Vagina (tissue), 2 donors: Measurements from ENCODE around the gene TBC1D23. TPM values are rescaled to one million over a fixed set of nuclear protein-coding genes. Genes with fewer than 3 reads are reported as not detected.
"Not testable (repeated sequence)": the region's sequence is repeated elsewhere in the genome, so short reads cannot be mapped to it uniquely, and the experiment has no call there.

Experiments used
- DNase-seq, 2 donors: peaks; one replicate each; pipeline ENCODE4 v3.0.0-alpha.2; 2017; ENCODE audit errors: extremely low spot score in 2 of 2
- H3K27ac ChIP-seq: fragments of 200-600 bp; sonication (generic); one replicate; pipeline ENCODE4 v1.5.1; 2019
- H3K27me3 ChIP-seq: fragments of 200-600 bp; sonication (generic); one replicate; pipeline ENCODE4 v1.5.1; 2019
- H3K36me3 ChIP-seq, 2 donors: fragments of 200-600 bp; sonication (generic); one replicate each; pipeline ENCODE4 v1.5.1; 2017 to 2019
- H3K4me1 ChIP-seq: fragments of 200-600 bp; sonication (generic); one replicate; pipeline ENCODE4 v1.5.1; 2019
- H3K4me3 ChIP-seq, 2 donors: fragments of 200-600 bp; sonication (generic); 1 replicate in 1 of 2; 2 replicates in 1 of 2; pipeline ENCODE4 v1.5.1; 2016 to 2019
- H3K9me3 ChIP-seq: fragments of 200-600 bp; sonication (generic); one replicate; pipeline ENCODE4 v1.5.1; 2019
- POLR2A ChIP-seq, 2 donors: fragments of 450-650 bp; IDR thresholded peaks; one replicate each; pipeline ENCODE4 v1.6.1; 2017; ENCODE audit warnings: antibody characterized with exemption in 2 of 2, mild to moderate bottlenecking in 2 of 2, moderate library complexity in 2 of 2
- POLR2AphosphoS5 ChIP-seq, 2 donors: sonication (generic); formaldehyde crosslinking; IDR thresholded peaks; one replicate each; pipeline ENCODE4 v1.9.0; 2017; ENCODE audit warnings: antibody characterized with exemption in 2 of 2, mild to moderate bottlenecking in 2 of 2, low read depth in 1 of 2; ENCODE audit not compliant: insufficient read depth in 1 of 2
- intact Hi-C: fragments of 100-400 bp; cut with DNase I; formaldehyde crosslinking; loops from one replicate; pipeline ENCODE4 v1.15.1; 2023
- total RNA-seq: library from RNA; depleted of rRNA; stranded (reverse); fragments of >200 nt; gene quantifications from one replicate; pipeline ENCODE4 v1.2.3, GENCODE V29; 2016
- TF ChIP-seq, protein P1 (sequence below), 3 experiments: fragments of 450-650 bp in 2 of 3; fragments of 200-600 bp in 1 of 3; sonication (generic) in 1 of 3; IDR thresholded peaks; one replicate each; pipeline ENCODE4 v1.5.1; 2017 to 2019; ENCODE audit warnings: antibody characterized with exemption in 3 of 3, mild to moderate bottlenecking in 2 of 3, moderate library complexity in 2 of 3

TBC1D23 gene
- total RNA-seq, 1 donor from 2014 or later, result 56.5 TPM

DNA sequence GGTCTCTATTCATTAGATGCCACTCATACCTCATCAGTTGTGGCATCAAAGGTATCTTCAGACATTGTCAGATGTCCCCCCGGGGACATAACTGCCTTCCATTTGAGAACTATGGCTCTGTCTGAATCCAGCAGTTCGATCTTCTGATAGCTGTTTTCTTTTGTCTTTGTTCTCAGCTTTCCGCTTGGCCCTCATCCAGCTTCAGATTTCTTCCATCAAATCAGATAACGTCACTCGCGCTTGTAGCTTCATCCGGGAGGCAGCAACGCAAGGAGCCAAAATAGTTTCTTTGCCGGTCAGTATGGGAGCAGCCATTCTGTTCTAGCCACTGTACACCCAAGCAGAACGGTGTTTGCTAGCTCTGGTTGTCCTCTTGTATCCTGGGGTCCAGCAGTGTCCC lies 78.1 kb downstream of the TBC1D23 start:
- Histone ChIP-seq H3K9me3 (no peaks in the 10 kb centered on the region), H3K4me3 (no peak overlapping the region), H3K36me3 (peaks cover 0 to 33% of the 10 kb centered on the region in 2 donors), H3K27me3 (no peaks in the 10 kb centered on the region), H3K27ac (no peak overlapping the region), H3K4me1 (peaks cover 15% of the 10 kb centered on the region)
- TF ChIP-seq POLR2A (IDR thresholded peaks at IDR 0.05) (no peak), POLR2AphosphoS5 (IDR thresholded peaks at IDR 0.05; ENCODE audit: insufficient read depth in 1 of 2, low read depth in 1 of 2) (no peak)
- TF ChIP-seq, protein P1, sequence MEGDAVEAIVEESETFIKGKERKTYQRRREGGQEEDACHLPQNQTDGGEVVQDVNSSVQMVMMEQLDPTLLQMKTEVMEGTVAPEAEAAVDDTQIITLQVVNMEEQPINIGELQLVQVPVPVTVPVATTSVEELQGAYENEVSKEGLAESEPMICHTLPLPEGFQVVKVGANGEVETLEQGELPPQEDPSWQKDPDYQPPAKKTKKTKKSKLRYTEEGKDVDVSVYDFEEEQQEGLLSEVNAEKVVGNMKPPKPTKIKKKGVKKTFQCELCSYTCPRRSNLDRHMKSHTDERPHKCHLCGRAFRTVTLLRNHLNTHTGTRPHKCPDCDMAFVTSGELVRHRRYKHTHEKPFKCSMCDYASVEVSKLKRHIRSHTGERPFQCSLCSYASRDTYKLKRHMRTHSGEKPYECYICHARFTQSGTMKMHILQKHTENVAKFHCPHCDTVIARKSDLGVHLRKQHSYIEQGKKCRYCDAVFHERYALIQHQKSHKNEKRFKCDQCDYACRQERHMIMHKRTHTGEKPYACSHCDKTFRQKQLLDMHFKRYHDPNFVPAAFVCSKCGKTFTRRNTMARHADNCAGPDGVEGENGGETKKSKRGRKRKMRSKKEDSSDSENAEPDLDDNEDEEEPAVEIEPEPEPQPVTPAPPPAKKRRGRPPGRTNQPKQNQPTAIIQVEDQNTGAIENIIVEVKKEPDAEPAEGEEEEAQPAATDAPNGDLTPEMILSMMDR (IDR thresholded peaks at IDR 0.05), result no peak
- intact Hi-C loops, result no loop called here
- DNase-seq, result no peak

DNA sequence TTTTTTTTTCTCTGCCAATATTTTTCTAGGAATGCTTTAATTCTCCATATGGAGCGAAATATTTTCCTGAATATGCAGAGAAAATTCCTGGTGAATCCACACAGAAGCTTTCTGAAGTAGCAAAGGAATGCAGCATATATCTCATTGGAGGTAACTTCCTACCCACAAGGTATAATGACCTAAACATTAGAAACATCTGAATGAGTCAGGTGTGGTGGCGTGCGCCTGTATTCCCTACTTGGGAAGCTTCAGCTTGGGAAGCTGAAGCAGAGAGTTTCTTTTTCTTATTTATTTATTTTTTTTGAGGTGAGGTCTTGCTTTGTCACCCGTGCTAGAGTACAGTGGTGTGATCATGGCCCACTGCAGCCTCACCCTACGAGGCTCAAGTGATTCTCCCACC lies 79.0 kb downstream of the TBC1D23 start:
- no peak for DNase-seq
- intact Hi-C loops, result no loop called here
- H3K9me3 ChIP-seq, result no peaks in the 10 kb centered on the region
- peaks cover 10% of the 10 kb centered on the region for H3K4me1 ChIP-seq
- no peak overlapping the region for H3K4me3 ChIP-seq
- no peaks in the 10 kb centered on the region for H3K27me3 ChIP-seq
- H3K36me3 ChIP-seq, result peaks cover 0 to 41% of the 10 kb centered on the region in 2 donors
- TF ChIP-seq POLR2A (IDR thresholded peaks at IDR 0.05) (no peak), POLR2AphosphoS5 (IDR thresholded peaks at IDR 0.05; ENCODE audit: insufficient read depth in 1 of 2, low read depth in 1 of 2) (no peak)
- TF ChIP-seq, protein P1 (IDR thresholded peaks at IDR 0.05), result no peak
- H3K27ac ChIP-seq, result no peak overlapping the region

DNA sequence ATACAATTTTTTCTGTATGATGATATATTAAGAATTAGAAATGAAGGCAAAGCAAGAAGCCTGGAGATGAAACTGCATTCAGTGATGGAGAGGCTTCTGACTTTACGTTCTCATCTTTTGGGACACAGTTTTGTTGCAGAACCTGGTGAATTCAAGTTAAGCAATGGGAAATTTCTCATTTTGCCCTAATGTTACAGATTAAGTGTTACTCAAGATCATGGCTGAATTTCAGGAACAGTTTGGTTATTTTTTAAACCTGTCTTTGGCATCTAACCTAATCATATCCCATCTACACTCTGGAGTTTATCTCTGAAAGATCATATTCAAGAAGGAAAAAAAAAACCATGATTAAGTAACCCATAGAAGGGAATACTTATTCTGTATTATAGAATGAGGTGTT lies 79.7 kb downstream of the TBC1D23 start:
- intact Hi-C loops, result no loop called here
- H3K27me3 ChIP-seq, result no peaks in the 10 kb centered on the region
- H3K27ac ChIP-seq, result no peak overlapping the region
- peaks cover 0 to 47% of the 10 kb centered on the region in 2 donors for H3K36me3 ChIP-seq
- DNase-seq, result no peak
- H3K9me3 ChIP-seq, result no peaks in the 10 kb centered on the region
- H3K4me1 ChIP-seq, result peaks cover 6% of the 10 kb centered on the region
- TF ChIP-seq POLR2AphosphoS5 (IDR thresholded peaks at IDR 0.05; ENCODE audit: insufficient read depth in 1 of 2, low read depth in 1 of 2), result no peak
- no peak for TF ChIP-seq POLR2A (IDR thresholded peaks at IDR 0.05)
- TF ChIP-seq, protein P1 (IDR thresholded peaks at IDR 0.05), result no peak
- H3K4me3 ChIP-seq, result no peak overlapping the region

DNA sequence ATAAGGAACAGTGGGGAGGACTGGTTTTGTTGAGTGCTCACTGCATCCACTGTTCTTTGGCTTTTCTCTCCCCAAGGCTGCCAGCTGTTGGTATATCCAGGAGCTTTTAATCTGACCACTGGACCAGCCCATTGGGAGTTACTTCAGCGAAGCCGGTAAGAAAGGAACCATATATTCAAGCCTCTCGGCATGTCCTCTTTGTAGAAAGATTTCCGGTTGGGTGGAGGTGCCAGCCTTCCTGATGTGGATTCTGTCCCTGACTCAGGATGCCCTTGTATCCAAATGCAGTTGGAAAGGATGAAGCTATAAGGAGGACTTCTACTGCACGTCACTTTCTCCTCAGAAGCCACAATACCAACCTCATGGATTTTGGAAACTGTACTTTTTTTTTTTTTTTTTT lies 87.9 kb downstream of the TBC1D23 start:
- Histone ChIP-seq H3K27me3 (no peaks in the 10 kb centered on the region), H3K4me1 (no peaks in the 10 kb centered on the region), H3K4me3 (no peak overlapping the region), H3K36me3 (peaks cover 0 to 65% of the 10 kb centered on the region in 2 donors), H3K27ac (no peak overlapping the region), H3K9me3 (no peaks in the 10 kb centered on the region)
- TF ChIP-seq, protein P1 (IDR thresholded peaks at IDR 0.05), result no peak
- no peak for TF ChIP-seq POLR2A (IDR thresholded peaks at IDR 0.05)
- TF ChIP-seq POLR2AphosphoS5 (IDR thresholded peaks at IDR 0.05; ENCODE audit: insufficient read depth in 1 of 2, low read depth in 1 of 2), result no peak
- intact Hi-C loops, result no loop called here
- no peak for DNase-seq

DNA sequence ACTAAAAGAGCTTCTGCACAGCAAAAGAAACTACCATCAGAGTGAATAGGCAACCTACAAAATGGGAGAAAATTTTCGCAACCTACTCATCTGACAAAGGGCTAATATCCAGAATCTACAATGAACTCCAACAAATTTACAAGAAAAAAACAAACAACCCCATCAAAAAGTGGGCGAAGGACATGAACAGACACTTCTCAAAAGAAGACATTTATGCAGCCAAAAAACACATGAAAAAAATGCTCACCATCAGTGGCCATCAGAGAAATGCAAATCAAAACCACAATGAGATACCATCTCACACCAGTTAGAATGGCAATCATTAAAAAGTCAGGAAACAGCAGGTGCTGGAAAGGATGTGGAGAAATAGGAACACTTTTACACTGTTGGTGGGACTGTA lies 91.0 kb downstream of the TBC1D23 start:
- H3K4me3 ChIP-seq, H3K9me3 ChIP-seq, intact Hi-C loops, H3K27ac ChIP-seq, H3K4me1 ChIP-seq, H3K27me3 ChIP-seq, DNase-seq: not testable (repeated sequence)
- H3K36me3 ChIP-seq, result peaks cover 0 to 76% of the 10 kb centered on the region in 2 donors
